Suppressor macrophage (primary cell): ENCODE data around the gene PHB1.

Experiments
- DNase-seq, 4 experiments: peaks; one replicate each; pipeline ENCODE4 v3.0.0-alpha.2; 2020 to 2022
- total RNA-seq, 17 experiments: gene quantifications; one replicate each; lab custom pipeline; 2026; ENCODE audit warnings: mixed read lengths in 6 of 17, inconsistent platforms in 3 of 17; lab: John Stamatoyannopoulos, UW

PHB1 gene
- 50.3 to 138 (median 85.1) reads per million in 17 experiments for total RNA-seq

GRCh38 chr17:49414622-49415350, at the start of gene PHB1:
PHB1 (minus strand) TSS chr17:49414882; CDS start chr17:49413264, 1,618 bp downstream.
- DNase-seq = peak; percentile 97 to 98 (median 98)

GRCh38 chr17:49464049-49464448, 49.4 kb upstream of the PHB1 start:
- no peak for DNase-seq

- DNase-seq = no peak
Measured at GRCh38 chr17:49461580-49461979, 46.9 kb upstream of the PHB1 start.

GRCh38 chr17:49460401-49460800, 45.7 kb upstream of the PHB1 start:
- DNase-seq = no peak

- DNase-seq = no peak
Measured at GRCh38 chr17:49459401-49459984, 44.8 kb upstream of the PHB1 start.

GRCh38 chr17:49457564-49458535, 43.2 kb upstream of the PHB1 start:
- DNase-seq = no peak

- DNase-seq = peak in 1 of 4 experiments; percentile 15
Measured at GRCh38 chr17:49456183-49456965, 41.7 kb upstream of the PHB1 start.

GRCh38 chr17:49455272-49455861, 40.7 kb upstream of the PHB1 start:
- DNase-seq = no peak

- DNase-seq = no peak
Measured at GRCh38 chr17:49454050-49454449, 39.4 kb upstream of the PHB1 start.

- DNase-seq = no peak
Measured at GRCh38 chr17:49452661-49453060, 38.0 kb upstream of the PHB1 start.

- DNase-seq = no peak
Measured at GRCh38 chr17:49452201-49452600, 37.5 kb upstream of the PHB1 start.

GRCh38 chr17:49450735-49451134, 36.1 kb upstream of the PHB1 start:
- peak in 2 of 4 experiments; percentile 17 to 19 for DNase-seq

- DNase-seq = no peak
Measured at GRCh38 chr17:49450181-49450580, 35.5 kb upstream of the PHB1 start.

GRCh38 chr17:49447628-49448302, 33.1 kb upstream of the PHB1 start:
- no peak for DNase-seq

- no peak for DNase-seq
Measured at GRCh38 chr17:49445591-49445990, 30.9 kb upstream of the PHB1 start.

GRCh38 chr17:49444384-49444783, 29.7 kb upstream of the PHB1 start:
- no peak for DNase-seq

- no peak for DNase-seq
Measured at GRCh38 chr17:49443862-49444261, 29.2 kb upstream of the PHB1 start.

GRCh38 chr17:49442041-49442440, 27.4 kb upstream of the PHB1 start:
- no peak for DNase-seq

- DNase-seq = no peak
Measured at GRCh38 chr17:49441578-49441977, 26.9 kb upstream of the PHB1 start.

GRCh38 chr17:49440581-49440980, 25.9 kb upstream of the PHB1 start:
- DNase-seq = no peak
